ENCODE measurements around the gene CUL7.

- no peak for TF ChIP-seq CTCF (conservative IDR thresholded peaks at IDR 0.05; ENCODE audit: low read length)
- TF ChIP-seq EZH2phosphoT487 (IDR thresholded peaks at IDR 0.05; ENCODE audit: borderline replicate concordance, low read depth, low read length), result no peak
These were observed 37.9 kb upstream of the CUL7 start for GRCh38 chr6:43091436-43091991.
